T-helper 2 cell treated with Interferon-gamma antibody and Interleukin-4, amounts not matched to agents 100 ng/mL and 5 ng/mL, for 36 hours (primary cell): Measurements from ENCODE around the gene PTPRN2. TPM values are rescaled to one million over a fixed set of nuclear protein-coding genes. Genes with fewer than 3 reads are reported as not detected.
"Not testable (repeated sequence)": the region's sequence is repeated elsewhere in the genome, so short reads cannot be mapped to it uniquely, and the experiment has no call there.

Experiments used
- intact Hi-C: fragments of 100-400 bp; cut with micrococcal nuclease; formaldehyde crosslinking; loops from one replicate; pipeline ENCODE4 v1.15.1; 2023
- total RNA-seq: library from RNA; stranded (reverse); gene quantifications from 2 replicates; pipeline ENCODE4 v1.2.3, GENCODE V29; 2022

Gene PTPRN2
- total RNA-seq, 1 donor from 2014 or later = 5.1 TPM

DNA sequence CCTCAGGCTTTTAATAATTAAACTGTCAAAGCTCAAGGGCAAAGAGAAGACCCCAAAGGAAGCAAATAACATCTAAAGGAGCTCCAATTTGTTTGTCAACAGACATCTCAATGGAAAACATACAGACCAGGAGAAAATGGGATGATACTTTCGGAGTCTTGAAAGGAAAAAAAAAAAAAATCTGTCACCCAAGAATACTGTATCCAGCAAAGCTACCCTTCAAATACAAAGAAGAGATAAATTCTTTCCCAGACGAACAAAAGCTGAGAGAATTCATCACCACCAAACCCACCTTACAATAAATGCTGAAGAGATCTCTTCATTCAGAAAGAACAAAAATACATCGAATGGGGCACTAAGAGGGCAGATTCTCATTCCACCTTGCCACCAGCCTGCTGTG is 232.8 kb downstream of the PTPRN2 start:
- intact Hi-C loops = no loop called here

DNA sequence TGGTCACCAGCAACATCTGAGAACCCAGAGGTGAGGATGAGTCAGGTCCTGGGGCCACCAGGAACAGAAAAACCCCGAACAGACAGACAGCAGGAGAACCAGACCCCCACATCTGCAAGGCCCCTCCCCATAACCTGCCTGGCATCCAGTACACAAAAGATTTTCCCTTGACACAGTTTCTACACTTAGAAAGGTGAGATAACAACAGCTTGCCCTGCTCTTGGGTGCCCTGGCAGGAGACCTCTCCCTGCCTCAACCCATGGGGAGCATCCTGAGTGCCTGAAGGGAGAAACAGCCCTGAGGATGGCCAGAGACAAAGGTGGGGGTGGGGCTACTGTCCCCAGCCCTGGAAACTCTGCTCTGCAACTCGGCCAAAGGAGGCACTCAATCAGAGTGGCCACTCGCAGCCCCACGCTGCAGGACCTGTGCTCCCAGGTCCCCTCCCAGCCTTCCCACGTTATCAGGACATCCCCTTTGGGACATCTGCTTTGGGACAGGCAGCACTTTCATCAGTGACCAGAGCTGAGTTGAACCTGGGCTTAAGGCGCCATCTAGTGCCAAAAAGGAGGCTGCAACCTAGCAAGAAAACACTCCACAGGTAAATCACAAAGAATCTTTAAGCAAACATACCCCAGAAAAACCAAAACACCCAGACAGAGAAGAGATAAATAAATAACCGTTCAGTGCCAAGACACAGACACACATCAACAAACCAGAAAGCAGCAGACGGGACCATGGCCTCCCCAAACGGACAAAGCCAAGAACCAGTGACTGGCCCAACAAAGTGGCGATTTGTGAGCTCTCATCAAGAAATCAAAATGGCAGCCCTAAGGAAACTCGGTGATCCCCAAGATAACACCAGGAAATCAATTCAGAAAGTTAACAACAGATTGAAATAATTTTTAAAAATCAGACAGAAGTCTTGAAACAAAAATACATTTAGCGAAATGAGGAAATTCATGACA is 233.7 kb downstream of the PTPRN2 start:
- intact Hi-C loops = no loop called here

DNA sequence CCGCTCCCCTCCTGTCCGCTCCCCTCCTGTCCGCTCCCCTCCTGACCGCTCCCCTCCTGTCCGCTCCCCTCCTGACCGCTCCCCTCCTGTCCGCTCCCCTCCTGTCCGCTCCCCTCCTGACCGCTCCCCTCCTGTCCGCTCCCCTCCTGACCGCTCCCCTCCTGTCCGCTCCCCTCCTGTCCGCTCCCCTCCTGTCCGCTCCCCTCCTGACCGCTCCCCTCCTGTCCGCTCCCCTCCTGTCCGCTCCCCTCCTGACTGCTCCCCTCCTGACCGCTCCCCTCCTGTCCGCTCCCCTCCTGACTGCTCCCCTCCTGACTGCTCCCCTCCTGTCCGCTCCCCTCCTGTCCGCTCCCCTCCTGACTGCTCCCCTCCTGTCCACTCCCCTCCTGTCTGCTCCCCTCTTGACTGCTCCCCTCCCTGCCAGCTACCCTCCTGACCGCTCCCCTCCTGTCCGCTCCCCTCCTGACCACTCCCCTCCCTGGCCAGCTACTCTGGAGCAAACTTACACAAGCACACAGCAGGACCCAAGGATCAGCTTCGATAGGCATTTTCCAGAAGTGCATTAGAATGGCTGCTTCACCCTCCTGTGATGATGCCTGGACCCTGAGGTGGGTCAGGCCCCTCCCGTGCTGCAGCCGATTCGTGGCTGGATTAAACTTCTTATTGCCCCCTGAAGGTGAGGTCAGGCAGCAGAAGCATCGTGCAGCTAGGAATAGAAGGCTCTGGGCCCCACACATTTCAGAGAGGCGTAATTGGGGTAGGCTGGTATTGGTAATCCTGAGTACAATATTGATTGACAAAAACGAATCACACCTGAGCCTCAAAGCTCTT is 235.5 kb downstream of the PTPRN2 start:
- intact Hi-C loops = not testable (repeated sequence)

GRCh38 chr7:158351481-158351880 is 236.1 kb downstream of the PTPRN2 start:
- intact Hi-C loops = no loop called here

- intact Hi-C loops = no loop called here
These were observed 236.6 kb downstream of the PTPRN2 start for GRCh38 chr7:158351051-158351450.

GRCh38 chr7:158350166-158350900 is 237.3 kb downstream of the PTPRN2 start:
- intact Hi-C loops = no loop called here

GRCh38 chr7:158348446-158348845 is 239.2 kb downstream of the PTPRN2 start:
- intact Hi-C loops = no loop called here

GRCh38 chr7:158348039-158348438 is 239.6 kb downstream of the PTPRN2 start:
- intact Hi-C loops = not testable (repeated sequence)

DNA sequence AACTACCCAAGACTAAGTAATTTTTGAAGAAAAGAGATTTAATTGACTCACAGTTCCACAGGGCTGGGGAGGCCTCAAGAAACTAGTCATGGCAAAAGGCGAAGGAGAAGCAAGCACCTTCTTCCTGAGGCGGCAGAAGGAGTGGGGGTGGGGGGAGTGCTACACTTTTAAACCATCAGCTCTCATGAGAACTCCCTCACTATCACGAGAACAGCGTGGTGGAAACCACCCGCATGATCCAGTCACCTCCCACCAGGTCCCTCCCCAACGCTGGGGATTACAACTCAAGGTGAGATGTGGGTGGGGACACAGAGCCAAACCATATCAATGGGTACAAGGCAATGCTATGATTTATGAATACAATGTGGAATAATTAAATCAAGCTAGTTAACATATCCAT is 241.9 kb downstream of the PTPRN2 start:
- intact Hi-C loops = no loop called here

GRCh38 chr7:158344706-158345300 is 242.8 kb downstream of the PTPRN2 start:
- intact Hi-C loops = no loop called here

DNA sequence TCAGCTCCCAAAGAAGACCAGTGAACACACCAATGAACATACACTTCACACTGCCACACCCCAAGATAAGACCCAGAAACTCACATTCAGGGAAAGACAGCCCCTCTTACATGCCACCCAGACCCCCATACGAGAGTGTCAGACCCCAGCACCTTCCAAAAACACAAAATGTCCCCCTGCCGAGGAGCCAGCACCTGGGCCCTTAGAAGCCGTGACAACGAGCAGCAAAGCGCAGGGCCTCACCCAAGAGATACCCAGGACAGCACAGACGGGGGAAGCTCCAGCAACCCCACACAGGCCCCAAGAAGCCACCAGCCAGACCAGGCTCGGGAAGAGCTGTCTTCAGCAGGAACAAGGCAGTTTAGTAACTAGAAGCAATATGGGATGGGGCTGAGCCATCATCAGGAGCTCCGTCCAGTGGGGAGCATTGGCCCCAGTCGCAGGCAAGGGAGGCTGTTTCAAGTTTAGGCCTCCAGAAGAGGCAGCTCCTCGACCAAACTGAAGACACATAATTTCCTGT is 243.6 kb downstream of the PTPRN2 start:
- intact Hi-C loops = no loop called here

DNA sequence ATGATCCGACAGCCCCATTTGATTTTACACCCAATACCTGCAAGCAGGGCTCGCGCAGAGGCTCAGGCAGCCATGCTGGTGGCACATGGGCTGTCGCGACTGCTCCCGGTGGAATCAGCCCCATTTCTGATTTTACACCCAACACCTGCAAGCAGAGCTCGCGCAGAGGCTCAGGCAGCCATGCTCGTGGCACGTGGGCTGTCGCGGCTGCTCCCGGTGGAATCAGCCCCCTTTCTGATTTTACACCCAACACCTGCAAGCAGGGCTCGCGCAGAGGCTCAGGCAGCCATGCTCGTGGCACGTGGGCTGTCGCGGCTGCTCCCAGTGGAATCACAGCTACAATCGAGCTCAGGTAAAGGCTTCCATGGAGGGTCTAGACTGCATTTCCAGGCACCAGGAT is 244.1 kb downstream of the PTPRN2 start:
- intact Hi-C loops = no loop called here

DNA sequence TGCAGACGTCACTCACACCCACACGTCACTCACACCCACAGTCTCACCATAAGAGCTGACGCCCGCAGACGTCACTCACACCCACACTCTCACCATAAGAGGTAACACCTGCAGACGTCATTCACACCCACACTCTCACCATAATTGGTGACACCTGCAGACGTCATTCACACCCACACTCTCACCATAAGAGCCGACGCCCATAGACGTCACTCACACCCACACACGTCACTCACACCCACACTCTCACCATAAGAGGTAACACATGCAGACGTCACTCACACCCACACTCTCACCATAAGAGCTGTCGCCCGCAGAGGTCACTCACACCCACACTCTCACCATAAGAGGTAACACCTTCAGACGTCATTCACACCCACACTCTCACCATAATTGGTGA is 246.5 kb downstream of the PTPRN2 start:
- intact Hi-C loops = not testable (repeated sequence)

- intact Hi-C loops = not testable (repeated sequence)
These were observed 250.7 kb downstream of the PTPRN2 start for GRCh38 chr7:158336952-158337351.

- intact Hi-C loops = not testable (repeated sequence)
These were observed 255.1 kb downstream of the PTPRN2 start for GRCh38 chr7:158332516-158332915.

DNA sequence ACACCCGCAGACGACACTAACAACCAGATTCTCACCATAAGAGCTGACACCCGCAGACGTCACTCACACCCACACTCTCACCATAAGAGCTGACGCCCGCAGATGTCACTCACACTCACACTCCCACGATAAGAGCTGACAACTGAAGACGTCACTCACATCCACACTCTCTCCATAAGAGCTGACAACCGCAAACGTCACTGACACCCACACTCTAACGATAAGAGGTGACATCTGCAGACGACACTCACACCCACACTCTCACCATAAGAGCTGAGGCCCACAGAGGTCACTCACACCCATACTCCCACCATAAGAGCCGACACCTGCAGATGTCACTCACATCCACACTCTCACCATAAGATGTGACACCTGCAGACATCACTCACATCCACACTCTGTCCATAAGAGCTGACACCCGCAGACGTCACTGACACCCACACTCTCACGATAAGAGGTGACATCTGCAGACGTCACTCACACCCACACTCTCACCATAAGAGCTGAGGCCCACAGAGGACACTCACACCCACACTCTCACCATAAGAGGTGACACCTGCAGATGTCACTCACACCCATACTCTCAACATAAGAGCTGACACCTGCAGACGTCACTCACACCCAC is 255.7 kb downstream of the PTPRN2 start:
- intact Hi-C loops = not testable (repeated sequence)

GRCh38 chr7:158329686-158330085 is 257.9 kb downstream of the PTPRN2 start:
- intact Hi-C loops = no loop called here

DNA sequence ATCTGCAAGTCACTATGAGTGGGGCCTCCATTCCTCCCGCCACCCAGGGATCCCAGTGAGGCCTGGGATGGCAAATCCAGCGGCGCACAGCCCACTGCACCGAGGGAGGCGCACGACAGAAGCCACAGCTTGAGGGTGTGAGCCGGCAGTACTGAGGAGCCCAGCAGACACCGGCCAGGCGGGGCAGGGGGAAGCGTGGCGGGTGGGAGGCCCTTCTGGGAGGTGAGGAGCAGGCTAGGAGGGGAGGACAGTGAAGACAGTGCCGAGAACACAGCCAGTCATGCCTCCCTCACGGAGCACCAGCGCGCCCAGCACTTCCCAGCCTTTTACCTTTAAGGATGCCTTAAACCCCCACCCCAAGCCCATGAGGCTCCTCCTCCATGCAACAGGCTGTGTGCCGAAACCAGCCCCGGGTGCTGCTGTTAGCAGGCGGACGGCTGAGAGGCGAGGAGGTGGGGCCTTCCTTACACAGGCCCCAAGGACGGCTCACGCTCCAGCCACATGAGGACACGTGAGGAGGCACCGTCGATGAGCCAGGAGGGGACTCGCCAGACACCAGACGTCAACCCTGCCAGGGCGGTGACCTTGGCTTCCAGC is 258.5 kb downstream of the PTPRN2 start:
- intact Hi-C loops = no loop called here

DNA sequence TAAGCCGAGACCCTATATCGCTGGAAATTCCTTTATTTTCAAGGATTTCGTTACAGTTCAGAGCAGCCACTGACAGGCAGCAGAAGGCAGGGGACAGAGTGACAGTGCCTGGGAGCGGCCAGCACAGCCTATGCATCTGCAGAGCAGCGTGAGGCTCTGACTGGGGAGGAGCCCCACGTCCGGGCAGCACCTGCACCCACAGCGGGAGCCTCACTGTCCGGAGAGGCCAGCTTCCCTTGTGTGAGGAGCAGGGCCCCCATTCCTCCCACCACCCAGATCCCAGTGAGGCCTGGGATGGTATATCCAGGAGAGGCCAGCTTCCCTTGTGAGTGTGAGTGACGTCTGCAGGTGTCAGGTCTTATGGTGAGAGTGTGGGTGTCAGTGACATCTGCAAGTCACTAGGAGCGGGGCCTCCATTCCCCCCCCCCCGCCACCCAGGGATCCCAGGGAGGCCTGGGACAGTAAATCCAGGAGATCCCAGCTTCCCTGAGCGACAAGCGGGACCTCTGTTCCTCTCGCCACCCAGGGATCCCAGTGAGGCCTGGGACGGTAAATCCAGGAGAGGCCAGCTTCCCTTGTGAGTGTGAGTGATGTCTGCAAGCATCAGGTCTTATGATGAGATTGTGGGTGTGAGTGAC is 259.1 kb downstream of the PTPRN2 start:
- intact Hi-C loops = no loop called here
